Muscle of leg (tissue), 16 donors: Measurements from ENCODE around the gene CXCL12. TPM values are rescaled to one million over a fixed set of nuclear protein-coding genes. Genes with fewer than 3 reads are reported as not detected.
A peak's percentile ranks its signal among the peaks of the same experiment; 100 is the strongest.

Experiments
- DNase-seq: peaks from one replicate; pipeline ENCODE4 v3.0.0; 2013
- H3K27ac ChIP-seq: one replicate; pipeline ENCODE4 v1.5.1; 2013; ENCODE audit warnings: mild to moderate bottlenecking, low read length, control low read depth
- H3K27me3 ChIP-seq: one replicate; pipeline ENCODE4 v1.6.1; 2013; ENCODE audit warnings: low read length; ENCODE audit not compliant: control insufficient read depth, insufficient read depth
- H3K36me3 ChIP-seq: one replicate; pipeline ENCODE4 v1.6.1; 2013; ENCODE audit warnings: low read length; ENCODE audit not compliant: control insufficient read depth, insufficient read depth
- H3K4me1 ChIP-seq: one replicate; pipeline ENCODE4 v1.6.1; 2013; ENCODE audit warnings: low read length; ENCODE audit not compliant: control insufficient read depth, insufficient read depth
- H3K4me3 ChIP-seq: one replicate; pipeline ENCODE4 v1.5.1; 2013; ENCODE audit warnings: low read length, control low read depth
- H3K9me3 ChIP-seq: replicated peaks from 2 replicates; pipeline ENCODE4 v1.6.1; 2013; ENCODE audit warnings: low read depth, low read length; ENCODE audit not compliant: control insufficient read depth
- WGBS: methylation state at CpG from one replicate; pipeline ENCODE4 v1.1.5; 2013; ENCODE audit warnings: missing lambda C conversion rate; ENCODE audit not compliant: insufficient coverage; 5-methylcytosine and 5-hydroxymethylcytosine counted together
- long read RNA-seq, 11 donors: transcript quantifications; one replicate each; lab custom pipeline, GENCODE V29; 2026
- polyA plus RNA-seq, 8 donors: library from polyadenylated mRNA; unstranded; fragments of 120-200 nt; gene quantifications; one replicate each; pipeline versions ENCODE4 v1.2.1 to v1.2.3, GENCODE V29; 2013; ENCODE audit warnings: inconsistent platforms in 1 of 8, low replicate concordance in 1 of 8; ENCODE audit not compliant: insufficient read length in 8 of 8, insufficient read depth in 1 of 8
- total RNA-seq: library from RNA; stranded (reverse); fragments of 120-200 nt; gene quantifications from one replicate; pipeline ENCODE4 v1.2.4, GENCODE V29; 2013

CXCL12 gene
- total RNA-seq (126 TPM), polyA plus RNA-seq (100 to 1,000 TPM; 190 to 360 (median 277) TPM)
- long read RNA-seq, donor 1, transcript CXCL12-201 (3 exons, 1,857 nt): major isoform, 51 of 60 reads
- long read RNA-seq, donor 1, partial matches to known transcripts: 0 of 60 reads
- long read RNA-seq, donor 1, other reads (novel, unspliced or antisense): 0 of 60 reads
- long read RNA-seq, donor 2, transcript CXCL12-201 (3 exons, 1,857 nt): major isoform, 23 of 25 reads
- long read RNA-seq, donor 2, partial matches to known transcripts: 0 of 25 reads
- long read RNA-seq, donor 2, other reads (novel, unspliced or antisense): 0 of 25 reads
- long read RNA-seq, donor 3, transcript CXCL12-201 (3 exons, 1,857 nt): major isoform, 101 of 128 reads
- long read RNA-seq, donor 3, transcript CXCL12-203 (4 exons, 3,532 nt): minor isoform, 9 of 128 reads
- long read RNA-seq, donor 3, transcript CXCL12-202 (4 exons, 470 nt): minor isoform, 10 of 128 reads
- long read RNA-seq, donor 3, partial matches to known transcripts: 5 of 128 reads
- long read RNA-seq, donor 3, other reads (novel, unspliced or antisense): 0 of 128 reads
- long read RNA-seq, donor 4, transcript CXCL12-203 (4 exons, 3,532 nt): minor isoform, 6 of 134 reads
- long read RNA-seq, donor 4, transcript CXCL12-207 (2 exons, 596 nt): minor isoform, 10 of 134 reads
- long read RNA-seq, donor 4, transcript CXCL12-201 (3 exons, 1,857 nt): major isoform, 94 of 134 reads
- long read RNA-seq, donor 4, transcript CXCL12-202 (4 exons, 470 nt): minor isoform, 11 of 134 reads
- long read RNA-seq, donor 4, partial matches to known transcripts: 12 of 134 reads
- long read RNA-seq, donor 4, other reads (novel, unspliced or antisense): 0 of 134 reads
- long read RNA-seq, donor 5, transcript CXCL12-207 (2 exons, 596 nt): minor isoform, 19 of 478 reads
- long read RNA-seq, donor 5, transcript CXCL12-202 (4 exons, 470 nt): minor isoform, 16 of 478 reads
- long read RNA-seq, donor 5, transcript CXCL12-203 (4 exons, 3,532 nt): minor isoform, 64 of 478 reads
- long read RNA-seq, donor 5, transcript CXCL12-201 (3 exons, 1,857 nt): major isoform, 350 of 478 reads
- long read RNA-seq, donor 5, partial matches to known transcripts: 24 of 478 reads
- long read RNA-seq, donor 5, other reads (novel, unspliced or antisense): 0 of 478 reads
- long read RNA-seq, donor 6, transcript CXCL12-203 (4 exons, 3,532 nt): minor isoform, 13 of 191 reads
- long read RNA-seq, donor 6, transcript CXCL12-201 (3 exons, 1,857 nt): major isoform, 158 of 191 reads
- long read RNA-seq, donor 6, transcript CXCL12-207 (2 exons, 596 nt): minor isoform, 8 of 191 reads
- long read RNA-seq, donor 6, transcript CXCL12-202 (4 exons, 470 nt): minor isoform, 9 of 191 reads
- long read RNA-seq, donor 6, partial matches to known transcripts: 0 of 191 reads
- long read RNA-seq, donor 6, other reads (novel, unspliced or antisense): 0 of 191 reads
- long read RNA-seq, donor 7, transcript CXCL12-203 (4 exons, 3,532 nt): minor isoform, 17 of 163 reads
- long read RNA-seq, donor 7, transcript CXCL12-207 (2 exons, 596 nt): minor isoform, 10 of 163 reads
- long read RNA-seq, donor 7, transcript CXCL12-202 (4 exons, 470 nt): minor isoform, 8 of 163 reads
- long read RNA-seq, donor 7, transcript CXCL12-201 (3 exons, 1,857 nt): major isoform, 122 of 163 reads
- long read RNA-seq, donor 7, partial matches to known transcripts: 6 of 163 reads
- long read RNA-seq, donor 7, other reads (novel, unspliced or antisense): 0 of 163 reads
- long read RNA-seq, donor 8, transcript CXCL12-201 (3 exons, 1,857 nt): major isoform, 127 of 156 reads
- long read RNA-seq, donor 8, transcript CXCL12-203 (4 exons, 3,532 nt): minor isoform, 9 of 156 reads
- long read RNA-seq, donor 8, transcript CXCL12-207 (2 exons, 596 nt): minor isoform, 8 of 156 reads
- long read RNA-seq, donor 8, transcript CXCL12-202 (4 exons, 470 nt): minor isoform, 10 of 156 reads
- long read RNA-seq, donor 8, partial matches to known transcripts: 0 of 156 reads
- long read RNA-seq, donor 8, other reads (novel, unspliced or antisense): 0 of 156 reads
- long read RNA-seq, donor 9, transcript CXCL12-201 (3 exons, 1,857 nt): major isoform, 97 of 202 reads
- long read RNA-seq, donor 9, transcript CXCL12-202 (4 exons, 470 nt): minor isoform, 18 of 202 reads
- long read RNA-seq, donor 9, transcript CXCL12-207 (2 exons, 596 nt): minor isoform, 8 of 202 reads
- long read RNA-seq, donor 9, partial matches to known transcripts: 76 of 202 reads
- long read RNA-seq, donor 9, other reads (novel, unspliced or antisense): 0 of 202 reads
- long read RNA-seq, donor 10, transcript CXCL12-207 (2 exons, 596 nt): minor isoform, 15 of 221 reads
- long read RNA-seq, donor 10, transcript CXCL12-202 (4 exons, 470 nt): minor isoform, 16 of 221 reads
- long read RNA-seq, donor 10, transcript CXCL12-203 (4 exons, 3,532 nt): minor isoform, 22 of 221 reads
- long read RNA-seq, donor 10, transcript CXCL12-201 (3 exons, 1,857 nt): major isoform, 167 of 221 reads
- long read RNA-seq, donor 10, partial matches to known transcripts: 0 of 221 reads
- long read RNA-seq, donor 10, other reads (novel, unspliced or antisense): 0 of 221 reads
- long read RNA-seq, donor 11, transcript CXCL12-202 (4 exons, 470 nt): minor isoform, 11 of 148 reads
- long read RNA-seq, donor 11, transcript CXCL12-203 (4 exons, 3,532 nt): minor isoform, 19 of 148 reads
- long read RNA-seq, donor 11, transcript CXCL12-201 (3 exons, 1,857 nt): major isoform, 108 of 148 reads
- long read RNA-seq, donor 11, transcript CXCL12-207 (2 exons, 596 nt): minor isoform, 10 of 148 reads
- long read RNA-seq, donor 11, partial matches to known transcripts: 0 of 148 reads
- long read RNA-seq, donor 11, other reads (novel, unspliced or antisense): 0 of 148 reads

- Histone ChIP-seq H3K4me1 (peaks cover 54% of the 10 kb centered on the region), H3K4me3 (peak within 1 kb of the TSS; percentile 91), H3K27me3 (peaks cover 11% of the 10 kb centered on the region), H3K9me3 (no peaks in the 10 kb centered on the region), H3K36me3 (peaks cover 7% of the 10 kb centered on the region), H3K27ac (peak within 1 kb of the TSS; percentile 76)
- DNase-seq: peak; percentile 76
- 1% methylated on average over 57 of the region's 75 CpGs for WGBS
Observed at GRCh38 chr10:44385026-44385695, at the start of gene CXCL12. CXCL12 (minus strand) TSS chr10:44385097; CDS start chr10:44385005, 92 bp downstream.

- Histone ChIP-seq H3K27ac (no peak overlapping the region), H3K9me3 (peaks cover 5% of the 10 kb centered on the region), H3K36me3 (no peaks in the 10 kb centered on the region), H3K27me3 (no peaks in the 10 kb centered on the region), H3K4me3 (no peak overlapping the region), H3K4me1 (peaks cover 19% of the 10 kb centered on the region)
- WGBS: 100% methylated on average over 2 of the region's 2 CpGs
- DNase-seq: no peak
Observed at GRCh38 chr10:44427479-44427878, 42.6 kb upstream of the CXCL12 start.

GRCh38 chr10:44427037-44427436, 42.1 kb upstream of the CXCL12 start:
- no peaks in the 10 kb centered on the region for H3K27me3 ChIP-seq
- H3K36me3 ChIP-seq: no peaks in the 10 kb centered on the region
- H3K4me1 ChIP-seq: peaks cover 24% of the 10 kb centered on the region
- peaks cover 5% of the 10 kb centered on the region for H3K9me3 ChIP-seq
- no peak for DNase-seq
- no peak overlapping the region for H3K4me3 ChIP-seq
- no peak overlapping the region for H3K27ac ChIP-seq
- 85% methylated on average over 5 of the region's 5 CpGs for WGBS

- no peak for DNase-seq
- 80% methylated on average over 6 of the region's 8 CpGs for WGBS
- Histone ChIP-seq H3K36me3 (no peaks in the 10 kb centered on the region), H3K4me1 (peaks cover 28% of the 10 kb centered on the region), H3K27me3 (no peaks in the 10 kb centered on the region), H3K27ac (no peak overlapping the region), H3K4me3 (no peak overlapping the region), H3K9me3 (peaks cover 5% of the 10 kb centered on the region)
Observed at GRCh38 chr10:44426247-44427034, 41.5 kb upstream of the CXCL12 start.

- Histone ChIP-seq H3K27ac (no peak overlapping the region), H3K9me3 (peaks cover 5% of the 10 kb centered on the region), H3K36me3 (no peaks in the 10 kb centered on the region), H3K27me3 (no peaks in the 10 kb centered on the region), H3K4me3 (no peak overlapping the region), H3K4me1 (peaks cover 28% of the 10 kb centered on the region)
- 93% methylated on average over 6 of the region's 8 CpGs for WGBS
- DNase-seq: no peak
Observed at GRCh38 chr10:44425466-44425865, 40.6 kb upstream of the CXCL12 start.

GRCh38 chr10:44424957-44425356, 40.1 kb upstream of the CXCL12 start:
- Histone ChIP-seq H3K27ac (no peak overlapping the region), H3K36me3 (no peaks in the 10 kb centered on the region), H3K4me1 (peaks cover 31% of the 10 kb centered on the region), H3K4me3 (no peak overlapping the region), H3K9me3 (peaks cover 3% of the 10 kb centered on the region), H3K27me3 (no peaks in the 10 kb centered on the region)
- 86% methylated on average over 9 of the region's 13 CpGs for WGBS
- DNase-seq: no peak

GRCh38 chr10:44424298-44424697, 39.4 kb upstream of the CXCL12 start:
- Histone ChIP-seq H3K36me3 (no peaks in the 10 kb centered on the region), H3K9me3 (no peaks in the 10 kb centered on the region), H3K4me3 (no peak overlapping the region), H3K4me1 (peaks cover 36% of the 10 kb centered on the region), H3K27me3 (no peaks in the 10 kb centered on the region), H3K27ac (no peak overlapping the region)
- 72% methylated on average over 4 of the region's 5 CpGs for WGBS
- DNase-seq: no peak
